HEK293T (cell line): ENCODE results near the gene CISTR.

Experiments
- BHLHE40 ChIP-seq: fragments of 450-650 bp; IDR thresholded peaks from 2 replicates; pipeline ENCODE4 v1.6.1; 2016; ENCODE audit warnings: mild to moderate bottlenecking, moderate library complexity, borderline replicate concordance
- CTBP1 ChIP-seq: fragments of 450-650 bp; IDR thresholded peaks from 2 replicates; pipeline ENCODE4 v1.6.1; 2016; ENCODE audit warnings: borderline replicate concordance
- FOXA1 ChIP-seq: fragments of 450-650 bp; IDR thresholded peaks from 2 replicates; pipeline ENCODE4 v1.6.1; 2016; ENCODE audit warnings: mild to moderate bottlenecking
- FOXM1 ChIP-seq: fragments of 450-650 bp; IDR thresholded peaks from 2 replicates; pipeline ENCODE4 v1.6.1; 2017; ENCODE audit warnings: mild to moderate bottlenecking, borderline replicate concordance
- HDGF ChIP-seq: fragments of 450-650 bp; IDR thresholded peaks from 2 replicates; pipeline ENCODE4 v1.6.1; 2017; ENCODE audit warnings: antibody characterized with exemption, borderline replicate concordance
- SP1 ChIP-seq: fragments of 450-650 bp; IDR thresholded peaks from 2 replicates; pipeline ENCODE4 v1.6.1; 2017
- SUZ12 ChIP-seq: fragments of 450-650 bp; IDR thresholded peaks from 2 replicates; pipeline ENCODE4 v1.6.1; 2016; ENCODE audit warnings: mild to moderate bottlenecking

- TF ChIP-seq CTBP1 (no peak), BHLHE40 (no peak), FOXM1 (no peak), HDGF (no peak), SP1 (no peak), SUZ12 (no peak), FOXA1 (no peak)
These were observed 13.8 kb downstream of the CISTR start for GRCh38 chr12:53737951-53738405.
